ENCODE data around the gene RSRC1.
"Not testable (repeated sequence)": the region's sequence is repeated elsewhere in the genome, so short reads cannot be mapped to it uniquely, and the experiment has no call there.

DNA sequence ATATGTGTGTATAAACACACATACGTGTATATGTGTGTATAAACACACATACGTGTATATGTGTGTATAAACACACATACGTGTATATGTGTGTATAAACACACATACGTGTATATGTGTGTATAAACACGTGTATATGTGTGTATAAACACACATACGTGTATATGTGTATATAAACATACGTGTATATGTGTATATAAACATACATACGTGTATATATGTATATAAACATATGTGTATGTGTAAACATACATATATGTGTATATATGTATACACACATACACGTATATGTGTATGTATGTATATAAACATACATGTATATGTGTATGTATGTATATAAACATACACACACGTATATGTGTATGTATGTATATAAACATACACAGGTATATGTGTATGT lies 119.1 kb downstream of the RSRC1 start:
- TF ChIP-seq, protein P1, sequence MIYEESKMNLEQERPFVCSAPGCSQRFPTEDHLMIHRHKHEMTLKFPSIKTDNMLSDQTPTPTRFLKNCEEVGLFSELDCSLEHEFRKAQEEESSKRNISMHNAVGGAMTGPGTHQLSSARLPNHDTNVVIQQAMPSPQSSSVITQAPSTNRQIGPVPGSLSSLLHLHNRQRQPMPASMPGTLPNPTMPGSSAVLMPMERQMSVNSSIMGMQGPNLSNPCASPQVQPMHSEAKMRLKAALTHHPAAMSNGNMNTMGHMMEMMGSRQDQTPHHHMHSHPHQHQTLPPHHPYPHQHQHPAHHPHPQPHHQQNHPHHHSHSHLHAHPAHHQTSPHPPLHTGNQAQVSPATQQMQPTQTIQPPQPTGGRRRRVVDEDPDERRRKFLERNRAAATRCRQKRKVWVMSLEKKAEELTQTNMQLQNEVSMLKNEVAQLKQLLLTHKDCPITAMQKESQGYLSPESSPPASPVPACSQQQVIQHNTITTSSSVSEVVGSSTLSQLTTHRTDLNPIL (CRISPR knock-in tag; IDR thresholded peaks at IDR 0.05; ENCODE audit: low read depth): not testable (repeated sequence)
- not testable (repeated sequence) for TF ChIP-seq ZFP3 (CRISPR knock-in tag; IDR thresholded peaks at IDR 0.05); TCF4 (CRISPR knock-in tag; IDR thresholded peaks at IDR 0.05; ENCODE audit: borderline replicate concordance); CSDC2 (CRISPR knock-in tag; IDR thresholded peaks at IDR 0.05); ARNTL (CRISPR knock-in tag; IDR thresholded peaks at IDR 0.05; ENCODE audit: borderline replicate concordance, low read depth); GLIS3 (CRISPR knock-in tag; IDR thresholded peaks at IDR 0.05); SNAI2 (CRISPR knock-in tag; IDR thresholded peaks at IDR 0.05); ZNF565 (CRISPR knock-in tag; conservative IDR thresholded peaks at IDR 0.05; ENCODE audit: low read depth); ZC3H10 (CRISPR knock-in tag; IDR thresholded peaks at IDR 0.05); ZNF70 (CRISPR knock-in tag; IDR thresholded peaks at IDR 0.05); PPARA (CRISPR knock-in tag; IDR thresholded peaks at IDR 0.05; ENCODE audit: borderline replicate concordance)
- TF ChIP-seq, protein P2, sequence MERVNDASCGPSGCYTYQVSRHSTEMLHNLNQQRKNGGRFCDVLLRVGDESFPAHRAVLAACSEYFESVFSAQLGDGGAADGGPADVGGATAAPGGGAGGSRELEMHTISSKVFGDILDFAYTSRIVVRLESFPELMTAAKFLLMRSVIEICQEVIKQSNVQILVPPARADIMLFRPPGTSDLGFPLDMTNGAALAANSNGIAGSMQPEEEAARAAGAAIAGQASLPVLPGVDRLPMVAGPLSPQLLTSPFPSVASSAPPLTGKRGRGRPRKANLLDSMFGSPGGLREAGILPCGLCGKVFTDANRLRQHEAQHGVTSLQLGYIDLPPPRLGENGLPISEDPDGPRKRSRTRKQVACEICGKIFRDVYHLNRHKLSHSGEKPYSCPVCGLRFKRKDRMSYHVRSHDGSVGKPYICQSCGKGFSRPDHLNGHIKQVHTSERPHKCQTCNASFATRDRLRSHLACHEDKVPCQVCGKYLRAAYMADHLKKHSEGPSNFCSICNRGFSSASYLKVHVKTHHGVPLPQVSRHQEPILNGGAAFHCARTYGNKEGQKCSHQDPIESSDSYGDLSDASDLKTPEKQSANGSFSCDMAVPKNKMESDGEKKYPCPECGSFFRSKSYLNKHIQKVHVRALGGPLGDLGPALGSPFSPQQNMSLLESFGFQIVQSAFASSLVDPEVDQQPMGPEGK (CRISPR knock-in tag; IDR thresholded peaks at IDR 0.05; ENCODE audit: borderline replicate concordance): not testable (repeated sequence)
- TF ChIP-seq, protein P3, sequence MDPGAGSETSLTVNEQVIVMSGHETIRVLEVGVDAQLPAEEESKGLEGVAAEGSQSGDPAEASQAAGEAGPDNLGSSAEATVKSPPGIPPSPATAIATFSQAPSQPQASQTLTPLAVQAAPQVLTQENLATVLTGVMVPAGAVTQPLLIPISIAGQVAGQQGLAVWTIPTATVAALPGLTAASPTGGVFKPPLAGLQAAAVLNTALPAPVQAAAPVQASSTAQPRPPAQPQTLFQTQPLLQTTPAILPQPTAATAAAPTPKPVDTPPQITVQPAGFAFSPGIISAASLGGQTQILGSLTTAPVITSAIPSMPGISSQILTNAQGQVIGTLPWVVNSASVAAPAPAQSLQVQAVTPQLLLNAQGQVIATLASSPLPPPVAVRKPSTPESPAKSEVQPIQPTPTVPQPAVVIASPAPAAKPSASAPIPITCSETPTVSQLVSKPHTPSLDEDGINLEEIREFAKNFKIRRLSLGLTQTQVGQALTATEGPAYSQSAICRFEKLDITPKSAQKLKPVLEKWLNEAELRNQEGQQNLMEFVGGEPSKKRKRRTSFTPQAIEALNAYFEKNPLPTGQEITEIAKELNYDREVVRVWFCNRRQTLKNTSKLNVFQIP (CRISPR knock-in tag; IDR thresholded peaks at IDR 0.05; ENCODE audit: borderline replicate concordance, low read depth): not testable (repeated sequence)

Measured in SK-N-SH treated with all-trans-retinoic acid at 6 μM for 48 hours (cell line).